Measurements from ENCODE around the gene NOS3.

- TF ChIP-seq RCOR1 (IDR thresholded peaks at IDR 0.05; ENCODE audit: borderline replicate concordance in 1 of 2, low read depth in 2 of 2, low read length in 2 of 2): no peak
- TF ChIP-seq KHSRP (IDR thresholded peaks at IDR 0.05): no peak
- no peak for TF ChIP-seq MAX (CRISPR knock-in tag; IDR thresholded peaks at IDR 0.05)
- no peak for TF ChIP-seq BRF1 (IDR thresholded peaks at IDR 0.05; ENCODE audit: borderline replicate concordance, extremely low read depth, insufficient read length)
- no peak for TF ChIP-seq ATF3 (IDR thresholded peaks at IDR 0.05)
- no peak for TF ChIP-seq ATF3 (CRISPR knock-in tag; conservative IDR thresholded peaks at IDR 0.05)
- no peak for TF ChIP-seq REST (IDR thresholded peaks at IDR 0.05; ENCODE audit: borderline replicate concordance)
- no peak for TF ChIP-seq REST (CRISPR knock-in tag; IDR thresholded peaks at IDR 0.05; ENCODE audit: low read depth)
- TF ChIP-seq RFX5 (IDR thresholded peaks at IDR 0.05; ENCODE audit: low read depth, low read length): no peak
Observed at GRCh38 chr7:151033864-151034249, 43.0 kb downstream of the NOS3 start.

Measured in K562 (cell line).